SK-N-MC (cell line): ENCODE results near the gene ERFE.

ENCODE experiments used
- EZH2 ChIP-seq: fragments of 200-600 bp; sonication (generic); IDR thresholded peaks from one replicate; pipeline ENCODE4 v1.6.1; 2017; ENCODE audit warnings: antibody characterized with exemption
- FOXP2 ChIP-seq: optimal IDR thresholded peaks from 2 replicates; pipeline ENCODE3; 2011; ENCODE audit warnings: mild to moderate bottlenecking, moderate library complexity; ENCODE audit not compliant: insufficient read depth; ENCODE audit errors: extremely low read length, control extremely low read depth
- POLR2AphosphoS5 ChIP-seq: IDR thresholded peaks from 2 replicates; pipeline ENCODE4 v1.6.1; 2012; ENCODE audit warnings: mild to moderate bottlenecking, low read depth, low read length, borderline replicate concordance

DNA sequence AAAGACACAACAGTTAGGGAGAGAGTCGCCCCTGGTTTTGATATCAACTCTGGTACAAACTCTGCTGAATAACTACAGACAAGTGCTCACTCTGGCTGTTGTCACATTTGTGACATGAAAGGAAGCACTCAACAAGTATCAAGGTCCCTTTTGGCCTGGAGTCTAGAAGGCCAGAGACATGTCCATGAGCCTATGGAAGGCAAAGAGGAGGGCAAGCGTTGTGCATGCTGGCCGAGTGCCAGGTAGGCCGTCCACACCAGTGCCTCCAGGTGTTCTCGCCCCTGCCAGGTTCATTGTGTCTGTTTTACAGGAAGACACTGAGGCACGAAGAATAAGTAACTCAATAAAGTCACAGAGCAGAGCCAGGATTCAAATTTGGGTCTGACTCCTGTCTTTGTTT, 23.6 kb downstream of the ERFE start:
- TF ChIP-seq EZH2 (no peak), POLR2AphosphoS5 (no peak), FOXP2 (no peak)
